ENCODE measurements around the gene EPHB1.

The EPHB1 gene

GRCh38 chr3:134900482-134900881 lies 105.4 kb downstream of the EPHB1 start:
- Histone ChIP-seq H3K27me3 (ENCODE audit: insufficient read depth, low read depth, severe bottlenecking) (no peaks in the 10 kb centered on the region), H3K36me3 (no peaks in the 10 kb centered on the region), H3K4me3 (ENCODE audit: low read depth, low read length) (no peak overlapping the region), H3K9me3 (ENCODE audit: severe bottlenecking) (no peaks in the 10 kb centered on the region), H3K27ac (no peak overlapping the region)
- TF ChIP-seq CTCF (IDR thresholded peaks at IDR 0.05; ENCODE audit: low read depth, low read length) = no peak
- DNase-seq = no peak

GRCh38 chr3:134901461-134901860 lies 106.4 kb downstream of the EPHB1 start:
- H3K9me3 ChIP-seq (ENCODE audit: severe bottlenecking) = no peaks in the 10 kb centered on the region
- H3K27ac ChIP-seq = no peak overlapping the region
- no peak for TF ChIP-seq CTCF (IDR thresholded peaks at IDR 0.05; ENCODE audit: low read depth, low read length)
- H3K27me3 ChIP-seq (ENCODE audit: insufficient read depth, low read depth, severe bottlenecking) = no peaks in the 10 kb centered on the region
- no peak overlapping the region for H3K4me3 ChIP-seq (ENCODE audit: low read depth, low read length)
- no peaks in the 10 kb centered on the region for H3K36me3 ChIP-seq
- DNase-seq = no peak

GRCh38 chr3:134903837-134904236 lies 108.8 kb downstream of the EPHB1 start:
- no peak for DNase-seq
- no peak for TF ChIP-seq CTCF (IDR thresholded peaks at IDR 0.05; ENCODE audit: low read depth, low read length)
- H3K4me3 ChIP-seq (ENCODE audit: low read depth, low read length) = no peak overlapping the region

GRCh38 chr3:134904241-134904771 lies 109.2 kb downstream of the EPHB1 start:
- TF ChIP-seq CTCF (IDR thresholded peaks at IDR 0.05; ENCODE audit: low read depth, low read length) = no peak
- no peak overlapping the region for H3K27ac ChIP-seq
- no peak overlapping the region for H3K4me3 ChIP-seq (ENCODE audit: low read depth, low read length)
- no peaks in the 10 kb centered on the region for H3K9me3 ChIP-seq (ENCODE audit: severe bottlenecking)
- no peaks in the 10 kb centered on the region for H3K27me3 ChIP-seq (ENCODE audit: insufficient read depth, low read depth, severe bottlenecking)
- H3K36me3 ChIP-seq = no peaks in the 10 kb centered on the region
- DNase-seq = no peak

More at GRCh38 chr3:134903837-134904236, 108.8 kb downstream of the EPHB1 start:
- Histone ChIP-seq H3K9me3 (ENCODE audit: severe bottlenecking) (no peaks in the 10 kb centered on the region), H3K36me3 (no peaks in the 10 kb centered on the region), H3K27ac (no peak overlapping the region), H3K27me3 (ENCODE audit: insufficient read depth, low read depth, severe bottlenecking) (no peaks in the 10 kb centered on the region)

- DNase-seq = no peak
- no peak overlapping the region for H3K27ac ChIP-seq
- no peaks in the 10 kb centered on the region for H3K9me3 ChIP-seq (ENCODE audit: severe bottlenecking)
- no peak for TF ChIP-seq CTCF (IDR thresholded peaks at IDR 0.05; ENCODE audit: low read depth, low read length)
- H3K4me3 ChIP-seq (ENCODE audit: low read depth, low read length) = no peak overlapping the region
- no peaks in the 10 kb centered on the region for H3K36me3 ChIP-seq
- no peaks in the 10 kb centered on the region for H3K27me3 ChIP-seq (ENCODE audit: insufficient read depth, low read depth, severe bottlenecking)
These were observed 110.0 kb downstream of the EPHB1 start for GRCh38 chr3:134904776-134905646.

Data from WERI-Rb-1 (cell line).